DOHH2 (cell line): Measurements from ENCODE around the gene DRG2.

ENCODE experiments used
- H3F3A ChIP-seq: fragments of 200-600 bp; sonication (generic), shearing (Covaris generic); 2 replicates; pipeline ENCODE4 v1.6.0; 2016; ENCODE audit warnings: antibody characterized with exemption, mild to moderate bottlenecking; ENCODE audit not compliant: control insufficient read depth, insufficient read depth
- H3K27ac ChIP-seq: fragments of 200-600 bp; sonication (generic); 2 replicates; pipeline ENCODE4 v1.5.1; 2014; ENCODE audit warnings: low read depth, mild to moderate bottlenecking, low read length, moderate library complexity
- H3K27me3 ChIP-seq: fragments of 200-600 bp; sonication (generic); 2 replicates; pipeline ENCODE4 v1.6.1; 2014; ENCODE audit warnings: mild to moderate bottlenecking, low read length, mixed read lengths; ENCODE audit not compliant: control insufficient read depth
- H3K36me3 ChIP-seq: fragments of 200-600 bp; sonication (generic); 2 replicates; pipeline ENCODE4 v1.6.1; 2014; ENCODE audit warnings: mild to moderate bottlenecking, low read length, moderate library complexity, mixed read lengths; ENCODE audit not compliant: control insufficient read depth
- H3K4me1 ChIP-seq: fragments of 200-600 bp; sonication (generic); 2 replicates; pipeline ENCODE4 v1.6.1; 2014; ENCODE audit warnings: mild to moderate bottlenecking, low read length, mixed read lengths; ENCODE audit not compliant: control insufficient read depth
- H3K4me2 ChIP-seq: fragments of 200-600 bp; sonication (generic); 2 replicates; pipeline ENCODE4 v1.6.0; 2014; ENCODE audit warnings: mild to moderate bottlenecking, low read length, moderate library complexity
- H3K4me3 ChIP-seq: fragments of 200-600 bp; sonication (generic); 2 replicates; pipeline ENCODE4 v1.5.1; 2014; ENCODE audit warnings: mild to moderate bottlenecking, low read length, mixed read lengths
- H3K79me2 ChIP-seq: fragments of 200-600 bp; sonication (generic); 2 replicates; pipeline ENCODE4 v1.6.1; 2014; ENCODE audit warnings: mild to moderate bottlenecking, low read length, mixed read lengths; ENCODE audit not compliant: control insufficient read depth
- H3K9me2 ChIP-seq: fragments of 200-600 bp; sonication (generic); replicated peaks from 2 replicates; pipeline ENCODE4 v1.6.1; 2014; ENCODE audit warnings: mild to moderate bottlenecking, low read length, mixed read lengths; ENCODE audit not compliant: control insufficient read depth
- H3K9me3 ChIP-seq: fragments of 200-600 bp; sonication (generic); 2 replicates; pipeline ENCODE4 v1.6.1; 2014; ENCODE audit warnings: antibody characterized with exemption, low read length, mixed read lengths; ENCODE audit not compliant: control insufficient read depth, insufficient read depth
- H4K20me1 ChIP-seq: fragments of 200-600 bp; sonication (generic); 2 replicates; pipeline ENCODE4 v1.6.0; 2014; ENCODE audit warnings: low read depth, mild to moderate bottlenecking, antibody characterized with exemption, low read length, moderate library complexity; ENCODE audit not compliant: control insufficient read depth, insufficient read depth
- EZH2phosphoT487 ChIP-seq: fragments of 200-600 bp; sonication (generic); IDR thresholded peaks from 2 replicates; pipeline ENCODE4 v1.6.1; 2017; ENCODE audit warnings: borderline replicate concordance, mild to moderate bottlenecking, antibody characterized with exemption, low read length, moderate library complexity, mixed read lengths
- TF ChIP-seq, protein P1 (sequence below): fragments of 200-600 bp; sonication (generic); IDR thresholded peaks from one replicate; pipeline ENCODE4 v1.5.1; 2014; ENCODE audit warnings: antibody characterized with exemption, mild to moderate bottlenecking, low read depth, low read length; ENCODE audit not compliant: poor library complexity, severe bottlenecking

Gene DRG2

DNA sequence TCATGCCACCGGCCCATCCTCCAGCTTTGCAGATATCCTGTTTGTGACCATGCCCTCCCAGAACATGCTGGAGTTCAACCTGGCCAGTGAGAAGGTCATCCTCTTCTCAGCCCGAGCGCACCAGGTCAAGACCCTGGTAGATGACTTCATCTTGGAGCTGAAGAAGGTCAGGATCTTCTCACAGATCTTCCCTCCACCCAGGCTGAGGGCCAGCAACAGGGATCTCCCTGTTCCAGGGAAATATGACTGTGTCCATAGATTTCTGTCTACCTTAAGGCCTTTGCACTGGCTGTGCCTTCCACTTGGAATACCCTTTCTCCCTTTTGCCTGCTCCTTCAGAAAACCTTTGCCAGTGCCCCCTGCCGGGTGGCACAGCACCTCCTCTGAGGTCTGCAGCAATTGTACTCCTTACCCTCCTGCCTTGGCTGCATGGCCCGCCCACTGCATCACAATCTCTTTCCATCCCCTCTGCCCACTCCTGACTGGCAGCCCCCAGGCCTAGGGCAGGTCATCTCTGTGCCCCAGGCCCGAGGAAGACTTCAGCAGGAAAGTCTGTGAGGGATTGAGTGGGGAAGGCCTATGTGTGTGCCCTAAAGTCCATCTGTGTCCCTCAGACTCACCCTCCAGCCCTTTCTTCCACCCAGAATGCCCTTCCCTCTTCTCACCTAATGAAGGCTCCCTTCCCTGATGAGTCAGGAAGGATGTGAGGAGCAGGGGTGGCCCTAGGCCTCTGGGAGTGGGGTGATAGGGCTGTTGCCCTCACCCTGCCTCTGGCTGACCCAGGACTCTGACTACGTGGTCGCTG is 68.6 kb downstream of the DRG2 start:
- no peak for TF ChIP-seq EZH2phosphoT487
- TF ChIP-seq, protein P1, sequence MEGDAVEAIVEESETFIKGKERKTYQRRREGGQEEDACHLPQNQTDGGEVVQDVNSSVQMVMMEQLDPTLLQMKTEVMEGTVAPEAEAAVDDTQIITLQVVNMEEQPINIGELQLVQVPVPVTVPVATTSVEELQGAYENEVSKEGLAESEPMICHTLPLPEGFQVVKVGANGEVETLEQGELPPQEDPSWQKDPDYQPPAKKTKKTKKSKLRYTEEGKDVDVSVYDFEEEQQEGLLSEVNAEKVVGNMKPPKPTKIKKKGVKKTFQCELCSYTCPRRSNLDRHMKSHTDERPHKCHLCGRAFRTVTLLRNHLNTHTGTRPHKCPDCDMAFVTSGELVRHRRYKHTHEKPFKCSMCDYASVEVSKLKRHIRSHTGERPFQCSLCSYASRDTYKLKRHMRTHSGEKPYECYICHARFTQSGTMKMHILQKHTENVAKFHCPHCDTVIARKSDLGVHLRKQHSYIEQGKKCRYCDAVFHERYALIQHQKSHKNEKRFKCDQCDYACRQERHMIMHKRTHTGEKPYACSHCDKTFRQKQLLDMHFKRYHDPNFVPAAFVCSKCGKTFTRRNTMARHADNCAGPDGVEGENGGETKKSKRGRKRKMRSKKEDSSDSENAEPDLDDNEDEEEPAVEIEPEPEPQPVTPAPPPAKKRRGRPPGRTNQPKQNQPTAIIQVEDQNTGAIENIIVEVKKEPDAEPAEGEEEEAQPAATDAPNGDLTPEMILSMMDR, result no peak
- Histone ChIP-seq H3K9me2 (no peaks in the 10 kb centered on the region), H3F3A (no peaks in the 10 kb centered on the region; the same call in 1 of the 2 replicates), H3K4me3 (no peak overlapping the region), H3K36me3 (no peaks in the 10 kb centered on the region), H3K9me3 (no peaks in the 10 kb centered on the region), H3K79me2 (no peaks in the 10 kb centered on the region), H3K4me1 (peaks cover 23% of the 10 kb centered on the region), H3K27ac (no peak overlapping the region), H3K4me2 (no peak overlapping the region), H3K27me3 (no peaks in the 10 kb centered on the region; the same call in 1 of the 2 replicates), H4K20me1 (no peaks in the 10 kb centered on the region)

DNA sequence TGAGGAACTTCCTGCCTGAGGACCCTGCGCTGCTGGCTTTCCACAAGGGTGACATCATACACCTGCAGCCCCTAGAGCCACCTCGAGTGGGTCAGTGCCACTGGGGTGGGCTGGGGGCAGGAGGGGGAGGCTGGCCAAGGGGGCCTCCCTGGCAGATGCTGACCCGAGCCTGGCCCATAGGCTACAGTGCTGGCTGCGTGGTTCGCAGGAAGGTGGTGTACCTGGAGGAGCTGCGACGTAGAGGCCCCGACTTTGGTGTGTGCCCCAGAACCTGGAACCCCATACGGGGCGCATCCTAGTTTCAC is 69.2 kb downstream of the DRG2 start:
- Histone ChIP-seq H3F3A (no peaks in the 10 kb centered on the region; the same call in 1 of the 2 replicates), H3K4me3 (no peak overlapping the region), H3K9me3 (no peaks in the 10 kb centered on the region), H3K4me1 (peaks cover 23% of the 10 kb centered on the region), H3K36me3 (no peaks in the 10 kb centered on the region), H3K27me3 (peaks cover 2% of the 10 kb centered on the region; the same call in 1 of the 2 replicates), H3K9me2 (no peaks in the 10 kb centered on the region), H3K79me2 (no peaks in the 10 kb centered on the region), H3K27ac (no peak overlapping the region), H3K4me2 (no peak overlapping the region), H4K20me1 (no peaks in the 10 kb centered on the region)
- TF ChIP-seq EZH2phosphoT487, result no peak
- TF ChIP-seq, protein P1, result no peak
